Activated CD4-positive, CD25-positive, alpha-beta regulatory T cell treated with anti-CD3 and anti-CD28 coated beads, Interleukin-2, amount 50 U/mL, for 24 hours (primary cell): ENCODE data around the gene ZNF81.
A peak's percentile ranks its signal among the peaks of the same experiment; 100 is the strongest.
"Not testable (repeated sequence)": the region's sequence is repeated elsewhere in the genome, so short reads cannot be mapped to it uniquely, and the experiment has no call there.

ENCODE experiments used
- ATAC-seq, 2 donors: fragments of 150-1000 bp; cut with Tn5 transposase; one replicate each; pipeline ENCODE4 v1.10.0; 2021; ENCODE audit warnings: mild to moderate bottlenecking in 1 of 2, moderate library complexity in 1 of 2

ZNF81 gene

GRCh38 chrX:47846040-47846439 is 9.3 kb downstream of the ZNF81 start:
- no peak for ATAC-seq

GRCh38 chrX:47849778-47850177 is 13.1 kb downstream of the ZNF81 start:
- peak in 1 of 2 donors; percentile 48 for ATAC-seq

- not testable (repeated sequence) for ATAC-seq
Observed at GRCh38 chrX:47850389-47850788, 13.7 kb downstream of the ZNF81 start.

GRCh38 chrX:47850901-47851300 is 14.2 kb downstream of the ZNF81 start:
- ATAC-seq, result no peak

- ATAC-seq, result no peak
Observed at GRCh38 chrX:47854474-47854873, 17.8 kb downstream of the ZNF81 start.

GRCh38 chrX:47859686-47860085 is 23.0 kb downstream of the ZNF81 start:
- ATAC-seq, result no peak

GRCh38 chrX:47862680-47863079 is 26.0 kb downstream of the ZNF81 start:
- no peak for ATAC-seq

- no peak for ATAC-seq
Observed at GRCh38 chrX:47863187-47863586, 26.5 kb downstream of the ZNF81 start.

GRCh38 chrX:47864300-47864699 is 27.6 kb downstream of the ZNF81 start:
- no peak for ATAC-seq

- no peak for ATAC-seq
Observed at GRCh38 chrX:47864785-47865184, 28.1 kb downstream of the ZNF81 start.

GRCh38 chrX:47873123-47873522 is 36.4 kb downstream of the ZNF81 start:
- no peak for ATAC-seq

GRCh38 chrX:47877327-47877726 is 40.6 kb downstream of the ZNF81 start:
- no peak for ATAC-seq

- no peak for ATAC-seq
Observed at GRCh38 chrX:47878198-47878597, 41.5 kb downstream of the ZNF81 start.

GRCh38 chrX:47879463-47879862 is 42.8 kb downstream of the ZNF81 start:
- no peak for ATAC-seq

- ATAC-seq, result no peak
Observed at GRCh38 chrX:47880927-47881326, 44.2 kb downstream of the ZNF81 start.

GRCh38 chrX:47885501-47885900 is 48.8 kb downstream of the ZNF81 start:
- no peak for ATAC-seq

- ATAC-seq, result no peak
Observed at GRCh38 chrX:47898024-47898423, 61.3 kb downstream of the ZNF81 start.

- ATAC-seq, result no peak
Observed at GRCh38 chrX:47900833-47901232, 64.1 kb downstream of the ZNF81 start.

GRCh38 chrX:47902161-47902560 is 65.5 kb downstream of the ZNF81 start:
- ATAC-seq, result no peak

- ATAC-seq, result no peak
Observed at GRCh38 chrX:47915886-47916493, 79.3 kb downstream of the ZNF81 start.

- ATAC-seq, result no peak
Observed at GRCh38 chrX:47918274-47918673, 81.6 kb downstream of the ZNF81 start.

GRCh38 chrX:47927212-47927611 is 90.5 kb downstream of the ZNF81 start:
- no peak for ATAC-seq

- ATAC-seq, result not testable (repeated sequence)
Observed at GRCh38 chrX:47931970-47932369, 95.3 kb downstream of the ZNF81 start.

GRCh38 chrX:47933946-47934345 is 97.2 kb downstream of the ZNF81 start:
- ATAC-seq, result no peak

- ATAC-seq, result no peak
Observed at GRCh38 chrX:47936224-47936939, 99.7 kb downstream of the ZNF81 start.
